H1 (cell line): ENCODE results near the gene USP20. TPM values are rescaled to one million over a fixed set of nuclear protein-coding genes. Genes with fewer than 3 reads are reported as not detected.

Source experiments
- BACH1 ChIP-seq: IDR thresholded peaks from 2 replicates; pipeline ENCODE4 v1.6.1; 2012; ENCODE audit warnings: low read length, improper control_type of control experiment
- BCL11A ChIP-seq, 2 experiments: IDR thresholded peaks; one replicate each; pipeline ENCODE4 v1.6.1; 2011; ENCODE audit warnings: low read depth in 2 of 2, low read length in 2 of 2, mild to moderate bottlenecking in 2 of 2
- HDAC2 ChIP-seq, 2 experiments: fragments of 300-600 bp in 1 of 2; sonication (generic) in 1 of 2; IDR thresholded peaks; 2 replicates each; pipeline ENCODE4 v1.6.1; 2011 to 2012; ENCODE audit warnings: low read depth in 2 of 2, low read length in 2 of 2, mild to moderate bottlenecking in 2 of 2, moderate library complexity in 2 of 2, borderline replicate concordance in 1 of 2, inconsistent platforms in 1 of 2
- polyA plus RNA-seq, 7 experiments: library from polyadenylated mRNA; depleted of rRNA in 3 of 7; stranded (reverse) in 5 of 7; unstranded in 2 of 7; fragments of >200 nt in 5 of 7; fragments of 200-250 nt in 2 of 7; gene quantifications; 1 replicate in 5 of 7; 2 replicates in 1 of 7; 4 replicates in 1 of 7; pipeline versions ENCODE4 v1.2.1 to v1.2.3, GENCODE V29; 2011 to 2013; ENCODE audit warnings: missing spikeins in 2 of 7, mixed read lengths in 2 of 7
- total RNA-seq: library from RNA; stranded (reverse); fragmentation: NEBNext Ultra II Directional; extraction: Animal tissue kit (Norgen Biotek cat#: 25700); gene quantifications from 2 replicates; pipeline ENCODE4 v1.2.1, GENCODE V29; 2021

The USP20 gene
- total and polyA plus RNA-seq, 2 of the 8 experiments (the other 6 are each of a cell fraction or from before 2014, with no cell fraction given): 13.4 to 23.0 TPM

DNA sequence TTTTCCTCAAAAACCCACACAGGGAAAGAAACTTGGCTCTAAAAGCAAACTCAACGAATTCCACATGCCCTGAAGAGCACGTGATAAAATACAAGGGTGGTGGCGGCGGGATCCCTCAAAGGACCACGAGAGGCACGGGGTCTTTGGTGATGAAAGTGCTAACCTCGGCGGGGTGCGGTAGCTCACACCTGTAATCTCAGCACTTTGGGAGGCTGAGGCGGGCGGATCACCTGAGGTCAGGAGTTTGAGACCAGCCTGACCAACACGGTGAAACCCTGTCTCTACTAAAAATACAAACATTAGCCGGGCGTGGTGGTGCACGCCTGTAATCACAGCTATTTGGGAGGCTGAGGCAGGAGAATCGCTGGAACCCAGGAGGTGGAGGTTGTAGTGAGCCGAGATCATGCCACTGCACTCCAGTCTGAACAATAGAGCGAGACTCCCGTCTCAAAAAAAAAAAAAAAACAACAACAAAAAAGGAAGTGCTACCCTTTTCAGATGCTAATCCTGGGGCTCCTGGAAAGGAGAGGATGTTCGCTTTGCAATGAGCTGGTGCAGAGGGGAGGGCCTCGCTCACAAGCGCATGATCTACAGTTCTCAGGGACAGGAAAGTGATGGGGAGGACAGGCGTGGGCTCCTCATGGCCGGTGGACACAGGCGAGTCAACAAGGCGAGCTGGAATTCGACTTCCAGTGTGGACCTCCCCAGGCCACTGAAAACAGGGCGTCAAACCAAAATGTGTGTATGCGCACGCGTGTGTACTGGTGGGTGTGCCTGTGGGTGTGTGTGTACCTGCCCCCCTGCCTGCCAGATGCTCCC, 54.1 kb downstream of the USP20 start (continued):
- TF ChIP-seq HDAC2 (IDR thresholded peaks at IDR 0.05; ENCODE audit: borderline replicate concordance in 1 of 2, low read depth in 2 of 2, low read length in 2 of 2) (0 out of 4 replicates have a peak, but pooled peaks of 1 of the 2 experiments have one; percentile 44), BCL11A (IDR thresholded peaks at IDR 0.05; ENCODE audit: low read depth in 2 of 2, low read length in 2 of 2) (no peak), BACH1 (no peak)
- TF ChIP-seq, all 59 proteins: peak for 5
